ENCODE data around the gene FGGY.

GRCh38 chr1:59516881-59517280 is 220.0 kb downstream of the FGGY start:
- TF ChIP-seq MYNN (tag by site-specific recombination; IDR thresholded peaks at IDR 0.05; ENCODE audit: borderline replicate concordance), result no peak
- no peak for TF ChIP-seq CTCF (tag by site-specific recombination; IDR thresholded peaks at IDR 0.05)
- no peak for TF ChIP-seq ZNF488 (tag by site-specific recombination; IDR thresholded peaks at IDR 0.05)
- TF ChIP-seq PRDM6 (tag by site-specific recombination; IDR thresholded peaks at IDR 0.05), result no peak
- no peak for TF ChIP-seq ZNF366 (tag by site-specific recombination; conservative IDR thresholded peaks at IDR 0.05)
- TF ChIP-seq IKZF3 (tag by site-specific recombination; IDR thresholded peaks at IDR 0.05), result no peak

Data from HEK293 (cell line).